Right renal cortex interstitium (tissue), 3 donors: ENCODE data around the gene MESP1. TPM values are rescaled to one million over a fixed set of nuclear protein-coding genes. Genes with fewer than 3 reads are reported as not detected.

Experiments
- DNase-seq, 3 donors: peaks; one replicate each; pipeline ENCODE4 v3.0.0-alpha.2; 2013; ENCODE audit warnings: low read depth in 3 of 3, low spot score in 2 of 3
- polyA plus RNA-seq, 3 donors: library from polyadenylated mRNA; unstranded; fragments of 120-200 nt; gene quantifications; one replicate each; pipeline ENCODE4 v1.2.1, GENCODE V29; 2013; ENCODE audit not compliant: insufficient read length in 3 of 3

Gene MESP1
- polyA plus RNA-seq, 3 donors = 0.43 to 1.5 (median 0.85) TPM

DNA sequence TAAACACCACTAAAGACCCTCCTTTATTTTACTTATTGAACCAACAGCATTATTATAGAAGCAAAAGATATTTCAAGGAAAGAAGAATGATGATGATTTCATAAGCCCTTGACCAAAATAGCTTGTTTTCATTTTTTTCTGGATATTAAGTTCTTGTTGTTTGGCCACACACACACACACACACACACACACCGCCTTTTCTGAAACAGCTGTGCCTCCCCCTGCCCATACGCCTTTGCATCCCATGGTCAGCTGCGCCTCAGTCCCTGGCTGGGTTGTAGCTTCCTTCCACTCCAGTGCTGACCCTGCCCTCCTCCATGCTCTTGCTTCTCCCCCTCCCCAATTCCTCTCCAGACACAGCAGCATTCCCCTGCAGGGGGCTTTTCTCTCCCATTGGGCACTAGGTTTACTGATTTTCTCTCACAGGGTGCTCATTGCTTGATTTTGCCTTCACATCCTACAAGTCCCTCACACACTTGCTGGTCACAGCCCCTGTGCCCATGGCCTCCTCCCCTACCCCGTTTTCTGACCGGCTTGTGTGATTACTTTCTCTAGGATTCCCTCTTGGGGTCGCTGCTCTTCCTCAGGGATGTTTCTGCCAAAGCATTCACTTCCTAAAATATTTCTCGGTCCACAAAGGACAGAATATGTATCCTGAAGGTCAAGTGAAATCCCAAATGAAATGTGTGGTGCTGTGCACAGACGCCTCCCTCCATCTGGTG, 18.4 kb downstream of the MESP1 start:
- DNase-seq = no peak

- no peak for DNase-seq
Observed at GRCh38 chr15:89731275-89731674, 19.8 kb downstream of the MESP1 start.

DNA sequence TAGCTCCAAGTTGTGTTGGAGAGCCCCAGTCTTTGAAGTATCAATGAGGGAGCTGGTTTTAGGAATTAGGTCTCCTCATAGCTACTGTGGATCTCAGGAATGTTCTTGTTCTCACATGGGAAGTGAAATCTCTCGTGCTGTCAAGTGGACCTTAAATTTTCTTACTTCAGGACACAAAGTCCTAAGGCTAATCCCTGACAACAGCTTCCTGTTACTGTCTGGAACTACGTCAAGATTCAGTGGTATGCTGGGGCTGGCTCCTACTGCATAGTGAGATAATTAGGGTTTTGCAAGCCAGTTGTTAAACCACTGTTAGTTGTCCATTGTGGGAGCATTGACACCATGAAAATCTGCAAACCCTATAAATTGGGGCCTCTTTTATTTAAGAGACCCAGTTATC, 22.8 kb downstream of the MESP1 start:
- no peak for DNase-seq

- no peak for DNase-seq
Observed at GRCh38 chr15:89725064-89725463, 26.0 kb downstream of the MESP1 start.

DNA sequence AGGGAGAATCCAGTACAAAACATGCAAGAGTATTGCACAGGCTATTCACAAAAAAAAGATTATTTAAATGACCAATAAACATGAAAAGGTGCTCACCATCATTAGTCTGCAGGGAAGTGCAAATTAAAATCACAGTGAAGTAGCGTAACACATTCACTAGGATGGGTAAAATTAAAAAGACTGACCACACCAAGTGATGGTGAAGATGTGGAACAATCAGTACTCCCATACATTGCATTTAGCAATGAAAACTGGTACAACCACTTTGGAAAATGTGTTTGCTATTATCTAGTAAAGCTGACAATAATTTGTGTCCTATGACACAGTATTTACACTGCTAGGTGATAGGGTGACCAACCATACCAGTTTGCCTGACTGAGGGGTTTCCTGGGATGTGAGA, 26.4 kb downstream of the MESP1 start:
- no peak for DNase-seq

GRCh38 chr15:89723031-89723430, 28.0 kb downstream of the MESP1 start:
- DNase-seq = no peak

- no peak for DNase-seq
Observed at GRCh38 chr15:89714775-89715174, 36.3 kb downstream of the MESP1 start.

DNA sequence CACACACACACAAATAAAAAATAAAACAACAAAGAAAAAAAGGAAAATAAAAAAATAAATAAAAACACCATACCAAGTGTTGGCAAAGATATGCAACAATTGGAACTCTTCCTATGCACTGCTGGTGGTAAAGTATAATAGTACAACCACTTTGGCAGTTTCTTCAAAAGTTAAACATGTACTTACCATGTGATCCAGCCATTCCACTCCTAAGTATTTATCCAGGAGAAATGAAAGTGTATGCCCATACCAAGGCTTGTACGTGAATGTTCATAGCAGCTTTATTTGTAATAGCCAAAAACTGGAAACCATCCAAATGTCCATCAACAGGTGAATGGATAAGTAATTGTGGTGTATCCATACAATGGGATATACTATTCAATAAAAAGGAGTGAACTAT, 43.5 kb downstream of the MESP1 start:
- no peak for DNase-seq

DNA sequence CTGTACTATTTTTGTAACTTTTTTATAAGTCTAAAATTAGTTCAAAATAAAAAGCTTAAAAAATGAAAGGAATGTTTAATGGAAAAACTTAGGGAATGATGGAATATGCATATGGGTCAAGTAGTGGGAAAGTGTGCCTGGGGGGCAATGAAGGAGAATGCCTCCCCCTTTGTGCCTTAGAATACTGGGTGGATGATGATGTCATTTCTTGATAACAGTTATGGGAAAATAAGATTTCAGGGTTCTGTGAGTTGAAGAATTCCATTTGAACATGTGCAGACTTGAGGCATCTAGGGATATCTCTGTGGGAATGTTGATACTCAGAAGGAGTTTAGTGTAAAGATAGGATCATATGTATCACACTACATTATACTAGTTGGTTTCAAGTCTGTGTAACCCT, 46.6 kb downstream of the MESP1 start:
- DNase-seq = no peak

Other genes with a start within 250 kb of the MESP1 start
- 1 to 10 TPM; 7.6 to 9.1 (median 8.5) TPM for gene TICRR, start 175.8 kb downstream of the MESP1 start, polyA plus RNA-seq
- gene KIF7, start 95.8 kb downstream of the MESP1 start, polyA plus RNA-seq = 10 to 100 TPM in 1 of 3 donors, 1 to 10 TPM in 2; 9.4 to 10.1 (median 9.6) TPM
- gene PLIN1, start 71.9 kb downstream of the MESP1 start, polyA plus RNA-seq = under 1 TPM; 0.72 to 0.86 (median 0.74) TPM
- gene PEX11A, start 60.5 kb downstream of the MESP1 start, polyA plus RNA-seq = 10 to 100 TPM; 18.0 to 20.4 (median 18.5) TPM
- 1 to 10 TPM; 1.9 to 3.0 (median 2.3) TPM for gene WDR93, start 60.4 kb downstream of the MESP1 start, polyA plus RNA-seq
- gene MESP2, start 25.1 kb upstream of the MESP1 start, polyA plus RNA-seq = under 1 TPM; 0.28 to 0.67 (median 0.58) TPM
- gene ANPEP, start 63.6 kb upstream of the MESP1 start, polyA plus RNA-seq = 100 to 1,000 TPM in 1 of 3 donors, 10 to 100 TPM in 2; 68.5 to 138 (median 93.0) TPM
- gene AP3S2, start 142.7 kb upstream of the MESP1 start, polyA plus RNA-seq = 10 to 100 TPM; 43.5 to 58.9 (median 54.2) TPM
- gene ARPIN, start 161.7 kb upstream of the MESP1 start, polyA plus RNA-seq = 10 to 100 TPM; 28.1 to 31.0 (median 28.5) TPM